RWPE1 (cell line): ENCODE measurements around the gene PGGT1B.

Source experiments
- CTCF ChIA-PET: fragments of 350-600 bp; sonication (Branson Sonifier 250); formaldehyde crosslinking; extraction: SDS; loops from one replicate; lab custom pipeline; 2021; lab: Yijun Ruan, JAX
- POLR2A ChIA-PET: fragments of 400-600 bp; formaldehyde crosslinking; extraction: SDS; loops from one replicate; lab custom pipeline; 2020; ENCODE audit warnings: antibody characterized with exemption; ENCODE audit not compliant: low non-redundant PET; lab: Yijun Ruan, JAX
- DNase-seq: peaks from one replicate; pipeline ENCODE4 v3.0.0; 2012; ENCODE audit warnings: low spot score
- H3K27ac ChIP-seq: fragments of 450-650 bp; 2 replicates; pipeline ENCODE4 v1.5.1; 2017
- TF ChIP-seq, protein P1 (sequence below): fragments of 450-650 bp; conservative IDR thresholded peaks from 2 replicates; pipeline ENCODE4 v1.5.1; 2017; ENCODE audit warnings: low read depth, mild to moderate bottlenecking

The PGGT1B gene

DNA sequence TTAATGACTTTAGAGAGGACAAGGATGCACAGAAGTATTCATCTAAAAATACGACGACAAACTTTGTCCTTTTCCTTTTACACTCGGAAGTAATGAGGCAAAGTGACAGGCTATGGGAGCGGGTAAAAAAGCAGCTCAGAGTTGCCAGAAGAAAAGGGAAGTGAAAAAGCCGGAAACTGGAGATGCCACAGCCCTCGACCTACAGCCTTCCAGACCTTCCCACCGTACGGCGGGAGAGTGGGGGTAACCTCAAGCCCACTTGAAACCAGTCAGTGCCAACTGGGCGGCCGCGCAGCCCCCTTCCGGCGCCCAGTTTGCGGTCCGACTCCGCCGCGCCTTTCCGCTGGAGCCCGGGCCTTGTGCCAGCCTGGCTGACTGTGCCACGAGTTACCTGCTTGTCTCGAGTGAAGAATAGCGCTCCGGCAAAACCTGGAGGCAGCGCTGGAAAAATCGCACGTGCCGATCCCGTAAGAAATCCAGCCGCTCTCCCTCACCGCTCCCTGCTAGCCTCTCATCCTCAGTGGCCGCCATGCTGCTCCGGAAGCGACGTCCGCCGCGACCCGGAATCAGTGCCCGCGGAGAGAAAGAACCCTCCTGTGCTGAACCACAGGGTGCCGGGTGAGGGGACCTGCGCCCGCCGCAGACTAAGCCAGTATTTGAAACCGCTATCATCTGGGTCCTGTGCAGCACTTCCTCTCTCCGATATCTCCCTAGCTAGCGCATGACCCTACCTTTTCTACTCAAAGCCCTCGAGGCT, at the start of gene PGGT1B:
Gene PGGT1B (minus strand): TSS at position 557 of the 757 bp plus-strand sequence. CDS start 26 bp downstream, at position 531.
- peak; percentile 68 for DNase-seq
- CTCF ChIA-PET, result interaction anchor here (0.7 to 1.3 kb wide), 2 partner anchors 73 to 74 kb away, joined by 3 read pairs; no protein-coding TSS in a partner anchor
- POLR2A ChIA-PET, result interaction anchor here (0.6 kb wide), 1 partner anchor 1327 kb away, joined by 3 read pairs; no protein-coding TSS in a partner anchor
- peak within 1 kb of the TSS; percentile 95 for H3K27ac ChIP-seq
- TF ChIP-seq, protein P1, sequence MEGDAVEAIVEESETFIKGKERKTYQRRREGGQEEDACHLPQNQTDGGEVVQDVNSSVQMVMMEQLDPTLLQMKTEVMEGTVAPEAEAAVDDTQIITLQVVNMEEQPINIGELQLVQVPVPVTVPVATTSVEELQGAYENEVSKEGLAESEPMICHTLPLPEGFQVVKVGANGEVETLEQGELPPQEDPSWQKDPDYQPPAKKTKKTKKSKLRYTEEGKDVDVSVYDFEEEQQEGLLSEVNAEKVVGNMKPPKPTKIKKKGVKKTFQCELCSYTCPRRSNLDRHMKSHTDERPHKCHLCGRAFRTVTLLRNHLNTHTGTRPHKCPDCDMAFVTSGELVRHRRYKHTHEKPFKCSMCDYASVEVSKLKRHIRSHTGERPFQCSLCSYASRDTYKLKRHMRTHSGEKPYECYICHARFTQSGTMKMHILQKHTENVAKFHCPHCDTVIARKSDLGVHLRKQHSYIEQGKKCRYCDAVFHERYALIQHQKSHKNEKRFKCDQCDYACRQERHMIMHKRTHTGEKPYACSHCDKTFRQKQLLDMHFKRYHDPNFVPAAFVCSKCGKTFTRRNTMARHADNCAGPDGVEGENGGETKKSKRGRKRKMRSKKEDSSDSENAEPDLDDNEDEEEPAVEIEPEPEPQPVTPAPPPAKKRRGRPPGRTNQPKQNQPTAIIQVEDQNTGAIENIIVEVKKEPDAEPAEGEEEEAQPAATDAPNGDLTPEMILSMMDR, result no peak

DNA sequence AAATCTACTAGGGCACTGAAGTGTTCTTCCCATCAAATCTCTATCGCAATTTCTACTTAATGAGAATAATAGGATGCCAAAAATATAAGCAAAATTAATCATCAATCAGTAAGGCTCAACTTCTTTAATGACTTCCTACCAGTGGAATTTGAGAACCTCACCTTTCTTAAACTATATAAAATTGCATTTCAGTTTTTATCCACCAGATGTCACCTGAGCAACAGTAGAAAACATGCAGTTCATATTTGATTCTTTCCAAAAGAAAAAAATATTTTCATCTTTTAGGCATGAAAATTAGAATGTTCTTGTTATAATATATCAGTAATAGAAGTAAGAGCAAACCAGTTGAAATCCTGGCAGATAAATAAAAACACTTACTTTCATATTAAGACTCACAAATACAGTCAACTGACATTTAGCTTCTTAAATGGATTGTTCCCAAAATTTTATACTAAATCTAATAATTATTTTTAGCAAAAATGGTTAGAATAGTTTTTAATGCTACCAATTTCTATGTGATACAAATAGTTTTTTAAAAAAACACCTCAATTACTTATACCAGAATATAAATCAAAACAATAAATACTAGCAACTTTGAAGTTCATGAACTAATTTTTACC, 47.2 kb upstream of the PGGT1B start:
- no peak overlapping the region for H3K27ac ChIP-seq
- TF ChIP-seq, protein P1, result peak; percentile 81
- ChIA-PET CTCF (interaction anchor here (0.6 to 1.6 kb wide), 19 partner anchors 35 to 1852 kb away, joined by 3 to 17 read pairs (median 4); no protein-coding TSS in a partner anchor), POLR2A (no interaction called here)
- peak; percentile 65 for DNase-seq

DNA sequence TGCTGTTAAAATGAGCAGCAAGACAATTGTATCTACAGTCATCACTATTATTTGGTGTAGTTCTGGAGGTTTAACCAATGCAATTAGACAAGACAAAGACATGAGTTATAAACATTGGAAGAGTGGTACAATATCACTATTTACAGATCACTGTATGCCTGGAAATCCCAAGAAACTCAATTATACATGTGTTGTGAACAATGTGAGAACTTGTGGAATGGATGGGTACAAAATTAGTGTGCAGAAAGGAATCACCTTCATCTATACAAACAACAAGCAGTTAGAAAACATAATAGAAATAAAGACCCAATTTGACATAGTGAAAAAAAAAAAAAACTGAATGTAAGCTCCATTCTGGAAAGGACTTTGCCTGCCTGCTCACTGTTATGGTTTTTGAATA, 46.1 kb upstream of the PGGT1B start:
- H3K27ac ChIP-seq, result no peak overlapping the region
- TF ChIP-seq, protein P1, result no peak
- DNase-seq, result no peak
- ChIA-PET CTCF (interaction anchor here (0.5 to 1.6 kb wide), 10 partner anchors 68 to 758 kb away, joined by 3 to 17 read pairs (median 4); no protein-coding TSS in a partner anchor), POLR2A (interaction anchor here (0.6 kb wide), 1 partner anchor 235 kb away, joined by 5 read pairs; no protein-coding TSS in a partner anchor)

DNA sequence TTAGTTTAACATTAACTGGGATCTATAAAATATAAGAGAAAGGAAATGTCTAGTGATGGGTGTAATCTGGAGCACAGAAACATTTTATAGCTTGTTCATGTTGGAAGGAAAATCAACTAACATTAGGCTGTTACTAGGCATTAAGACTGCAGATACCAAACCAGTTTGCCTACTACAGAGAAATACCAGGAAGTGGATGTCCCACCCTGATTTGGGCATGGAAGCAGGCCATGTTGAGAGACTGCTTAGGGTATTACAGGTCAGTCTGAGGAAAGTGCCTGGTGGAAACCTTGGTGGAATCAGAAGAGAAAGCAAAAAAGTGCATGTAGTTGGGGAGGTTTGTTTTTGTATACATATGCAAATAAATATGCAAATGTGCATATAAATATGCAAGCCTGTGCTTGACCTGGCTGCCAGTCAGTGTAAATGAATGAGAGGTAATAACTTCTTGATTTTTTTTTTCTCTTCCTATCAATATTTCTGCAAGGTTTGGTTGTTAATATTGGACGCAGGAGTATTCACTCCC, 43.4 kb upstream of the PGGT1B start:
- TF ChIP-seq, protein P1, result no peak
- CTCF ChIA-PET, result interaction anchor here (0.6 to 1.3 kb wide), 2 partner anchors 264 to 268 kb away, joined by 3 read pairs; no protein-coding TSS in a partner anchor
- POLR2A ChIA-PET, result no interaction called here
- no peak for DNase-seq
- no peak overlapping the region for H3K27ac ChIP-seq

DNA sequence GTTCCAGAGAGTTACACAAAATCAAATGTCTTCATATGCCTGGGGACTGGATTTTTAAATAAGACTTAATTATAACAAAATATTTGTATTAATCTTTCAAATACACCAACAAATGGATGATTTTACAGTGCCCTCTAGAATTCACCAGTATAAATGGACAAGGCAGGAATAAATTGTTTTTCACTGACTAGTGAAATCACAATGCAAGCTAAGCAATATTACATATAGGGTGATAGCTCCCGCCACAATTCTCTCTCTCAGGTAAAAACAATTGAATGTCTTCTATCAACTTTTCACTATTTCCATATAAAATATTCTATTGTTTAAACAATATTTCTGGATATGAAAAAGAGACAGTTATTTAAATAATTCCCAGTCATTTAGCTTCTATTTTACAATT, 41.8 kb upstream of the PGGT1B start:
- DNase-seq, result no peak
- POLR2A ChIA-PET, result no interaction called here
- no peak overlapping the region for H3K27ac ChIP-seq
- CTCF ChIA-PET, result interaction anchor here (0.6 to 1.1 kb wide), 4 partner anchors 11 to 291 kb away, joined by 3 to 4 read pairs (median 3); no protein-coding TSS in a partner anchor
- TF ChIP-seq, protein P1, result no peak

DNA sequence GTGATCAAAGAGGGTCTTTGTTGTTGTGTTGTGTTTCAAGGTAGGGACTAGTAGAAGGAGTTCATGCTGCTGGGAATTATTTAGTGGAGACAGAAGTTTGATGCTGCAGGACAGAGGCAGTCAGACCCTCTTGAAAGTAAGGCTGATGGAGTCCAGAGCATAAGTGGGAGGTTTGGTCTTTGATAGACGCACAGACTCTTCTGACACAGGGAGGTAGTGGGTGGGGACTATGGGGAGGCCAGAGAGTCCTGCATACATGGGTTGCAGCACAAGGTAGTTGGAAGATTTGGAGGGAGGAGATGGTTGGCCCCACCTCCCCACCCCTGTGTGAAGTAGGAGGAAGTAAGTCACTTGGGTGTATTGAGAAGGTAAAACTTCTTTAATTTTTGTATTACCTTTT, 36.1 kb upstream of the PGGT1B start:
- CTCF ChIA-PET, result no interaction called here
- POLR2A ChIA-PET, result no interaction called here

More for the DNA sequence above, 36.1 kb upstream of the PGGT1B start:
- TF ChIP-seq, protein P1, result no peak
- no peak overlapping the region for H3K27ac ChIP-seq
- no peak for DNase-seq
